ENCODE data around the gene TMEM178B. TPM values are rescaled to one million over a fixed set of nuclear protein-coding genes. Genes with fewer than 3 reads are reported as not detected.

The TMEM178B gene
- total RNA-seq, 4 donors from 2014 or later: 7.7 to 49.9 (median 25.9) TPM

GRCh38 chr7:141352955-141353354, 279.1 kb downstream of the TMEM178B start:
- no peak overlapping the region for H3K4me3 ChIP-seq (replicated peaks in 1 of 3)
- no peak for DNase-seq
- peaks cover 0 to 18% of the 10 kb centered on the region in 2 donors for H3K4me1 ChIP-seq
- H3K9me3 ChIP-seq: no peaks in the 10 kb centered on the region
- H3K36me3 ChIP-seq: no peaks in the 10 kb centered on the region
- TF ChIP-seq CTCF (IDR thresholded peaks at IDR 0.05): no peak
- no peak for TF ChIP-seq POLR2A (IDR thresholded peaks at IDR 0.05)
- intact Hi-C loops (cut with DNase I): no loop called here
- no peak overlapping the region for H3K27ac ChIP-seq
- 81% methylated on average over 3 of the region's 3 CpGs for WGBS, 2 donors
- H3K27me3 ChIP-seq: no peaks in the 10 kb centered on the region

- TF ChIP-seq POLR2A (IDR thresholded peaks at IDR 0.05) (no peak), CTCF (IDR thresholded peaks at IDR 0.05) (no peak)
- 65 to 77% methylated on average over 1 of the region's 1 CpG for WGBS, 2 donors
- Histone ChIP-seq H3K4me3 (replicated peaks in 1 of 3) (no peak overlapping the region), H3K9me3 (no peaks in the 10 kb centered on the region), H3K27ac (no peak overlapping the region), H3K4me1 (peaks cover 0 to 18% of the 10 kb centered on the region in 2 donors), H3K36me3 (no peaks in the 10 kb centered on the region), H3K27me3 (no peaks in the 10 kb centered on the region)
- intact Hi-C loops (cut with DNase I): no loop called here
- no peak for DNase-seq
Measured at GRCh38 chr7:141354251-141354650, 280.4 kb downstream of the TMEM178B start.

- DNase-seq: no peak
- Histone ChIP-seq H3K36me3 (no peaks in the 10 kb centered on the region), H3K4me1 (peaks cover 0 to 18% of the 10 kb centered on the region in 2 donors), H3K27ac (no peak overlapping the region), H3K27me3 (no peaks in the 10 kb centered on the region), H3K9me3 (no peaks in the 10 kb centered on the region), H3K4me3 (replicated peaks in 1 of 3) (no peak overlapping the region)
- intact Hi-C loops (cut with DNase I): no loop called here
- TF ChIP-seq POLR2A (IDR thresholded peaks at IDR 0.05) (no peak), CTCF (IDR thresholded peaks at IDR 0.05) (no peak)
- WGBS, 2 donors: 44 to 52% methylated on average over 1 of the region's 1 CpG
Measured at GRCh38 chr7:141355032-141355431, 281.2 kb downstream of the TMEM178B start.

- Histone ChIP-seq H3K9me3 (no peaks in the 10 kb centered on the region), H3K4me3 (replicated peaks in 1 of 3) (no peak overlapping the region), H3K27ac (no peak overlapping the region), H3K36me3 (no peaks in the 10 kb centered on the region), H3K4me1 (peaks cover 0 to 18% of the 10 kb centered on the region in 2 donors), H3K27me3 (no peaks in the 10 kb centered on the region)
- no peak for TF ChIP-seq POLR2A (IDR thresholded peaks at IDR 0.05)
- no peak for TF ChIP-seq CTCF (IDR thresholded peaks at IDR 0.05)
- intact Hi-C loops (cut with DNase I): no loop called here
- whole genome bisulfite sequencing, 2 donors: 64 to 85% methylated on average over 3 of the region's 3 CpGs
- no peak for DNase-seq
Measured at GRCh38 chr7:141356161-141356560, 282.3 kb downstream of the TMEM178B start.

- WGBS, 2 donors: 88 to 95% methylated on average over 1 of the region's 1 CpG
- no peak for TF ChIP-seq CTCF (IDR thresholded peaks at IDR 0.05)
- Histone ChIP-seq H3K27ac (no peak overlapping the region), H3K4me1 (peaks cover 3 to 15% of the 10 kb centered on the region in 2 donors), H3K27me3 (no peaks in the 10 kb centered on the region), H3K9me3 (no peaks in the 10 kb centered on the region), H3K36me3 (no peaks in the 10 kb centered on the region), H3K4me3 (replicated peaks in 1 of 3) (no peak overlapping the region)
- intact Hi-C loops (cut with DNase I): no loop called here
- no peak for DNase-seq
Measured at GRCh38 chr7:141358386-141358785, 284.5 kb downstream of the TMEM178B start.

Data from thyroid gland (tissue), 4 donors.